ENCODE data around the gene ZNF469. TPM values are rescaled to one million over a fixed set of nuclear protein-coding genes. Genes with fewer than 3 reads are reported as not detected.

Gene ZNF469
- total RNA-seq, 1 experiment from 2014 or later, result 3.2 TPM

DNA sequence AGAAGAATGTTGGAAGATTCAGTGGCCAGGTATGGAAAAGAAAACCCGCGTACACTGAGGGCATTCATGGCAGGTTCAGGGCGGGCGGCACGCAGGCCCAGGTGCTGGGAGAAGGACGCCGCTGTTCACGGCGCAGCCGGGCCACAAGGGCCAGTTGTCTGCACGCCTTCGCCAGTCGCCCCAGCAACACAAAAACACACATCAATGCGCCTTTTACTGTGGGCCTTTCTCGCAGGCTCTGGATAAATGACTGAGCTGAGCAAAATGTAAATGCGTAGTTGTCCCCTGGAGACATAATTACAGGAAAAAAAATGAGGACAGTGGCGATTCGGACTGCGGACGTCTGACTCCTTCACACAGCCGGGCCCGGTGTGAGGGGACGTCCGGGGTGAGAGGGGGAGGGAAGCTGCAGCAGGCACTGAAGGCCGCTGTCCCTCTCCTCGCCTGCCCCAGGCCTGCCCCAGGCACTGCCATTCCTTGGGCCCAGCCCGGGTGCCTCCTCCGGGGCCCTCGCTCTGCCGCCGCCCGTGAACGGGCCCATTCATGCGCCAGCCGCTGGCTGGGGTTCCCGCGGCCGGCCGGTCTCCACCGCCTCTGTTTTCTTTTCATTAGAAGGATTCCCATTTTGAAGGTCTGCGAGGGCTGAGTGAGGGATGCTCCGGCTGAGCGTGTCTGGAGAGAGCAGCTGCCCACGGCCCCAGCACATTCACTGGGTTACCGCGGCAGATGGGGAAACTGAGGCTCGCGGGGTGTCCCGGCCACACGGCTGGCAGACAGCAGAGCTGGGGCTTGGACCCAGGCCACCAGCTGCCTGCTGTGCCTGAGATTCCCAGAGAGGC, 6.5 kb upstream of the ZNF469 start (continued):
- TF ChIP-seq, protein P1, sequence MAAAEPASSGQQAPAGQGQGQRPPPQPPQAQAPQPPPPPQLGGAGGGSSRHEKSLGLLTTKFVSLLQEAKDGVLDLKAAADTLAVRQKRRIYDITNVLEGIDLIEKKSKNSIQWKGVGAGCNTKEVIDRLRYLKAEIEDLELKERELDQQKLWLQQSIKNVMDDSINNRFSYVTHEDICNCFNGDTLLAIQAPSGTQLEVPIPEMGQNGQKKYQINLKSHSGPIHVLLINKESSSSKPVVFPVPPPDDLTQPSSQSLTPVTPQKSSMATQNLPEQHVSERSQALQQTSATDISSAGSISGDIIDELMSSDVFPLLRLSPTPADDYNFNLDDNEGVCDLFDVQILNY (CRISPR knock-in tag; IDR thresholded peaks at IDR 0.05), result no peak
- TF ChIP-seq, protein P2, sequence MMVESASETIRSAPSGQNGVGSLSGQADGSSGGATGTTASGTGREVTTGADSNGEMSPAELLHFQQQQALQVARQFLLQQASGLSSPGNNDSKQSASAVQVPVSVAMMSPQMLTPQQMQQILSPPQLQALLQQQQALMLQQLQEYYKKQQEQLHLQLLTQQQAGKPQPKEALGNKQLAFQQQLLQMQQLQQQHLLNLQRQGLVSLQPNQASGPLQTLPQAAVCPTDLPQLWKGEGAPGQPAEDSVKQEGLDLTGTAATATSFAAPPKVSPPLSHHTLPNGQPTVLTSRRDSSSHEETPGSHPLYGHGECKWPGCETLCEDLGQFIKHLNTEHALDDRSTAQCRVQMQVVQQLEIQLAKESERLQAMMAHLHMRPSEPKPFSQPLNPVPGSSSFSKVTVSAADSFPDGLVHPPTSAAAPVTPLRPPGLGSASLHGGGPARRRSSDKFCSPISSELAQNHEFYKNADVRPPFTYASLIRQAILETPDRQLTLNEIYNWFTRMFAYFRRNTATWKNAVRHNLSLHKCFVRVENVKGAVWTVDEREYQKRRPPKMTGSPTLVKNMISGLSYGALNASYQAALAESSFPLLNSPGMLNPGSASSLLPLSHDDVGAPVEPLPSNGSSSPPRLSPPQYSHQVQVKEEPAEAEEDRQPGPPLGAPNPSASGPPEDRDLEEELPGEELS (CRISPR knock-in tag; IDR thresholded peaks at IDR 0.05), result no peak
- TF ChIP-seq MLX (CRISPR knock-in tag; IDR thresholded peaks at IDR 0.05) (no peak), MYBL2 (CRISPR knock-in tag; IDR thresholded peaks at IDR 0.05) (no peak), NFYB (CRISPR knock-in tag; conservative IDR thresholded peaks at IDR 0.05; ENCODE audit: low read depth) (no peak), SMAD4 (CRISPR knock-in tag; IDR thresholded peaks at IDR 0.05) (no peak), SP1 (CRISPR knock-in tag; conservative IDR thresholded peaks at IDR 0.05) (no peak), ZNF121 (CRISPR knock-in tag; IDR thresholded peaks at IDR 0.05) (no peak), ZNF317 (CRISPR knock-in tag; IDR thresholded peaks at IDR 0.05; ENCODE audit: borderline replicate concordance, low read depth) (no peak), RELA (CRISPR knock-in tag; IDR thresholded peaks at IDR 0.05; ENCODE audit: borderline replicate concordance) (no peak), NR1H2 (CRISPR knock-in tag; IDR thresholded peaks at IDR 0.05) (no peak), JAZF1 (CRISPR knock-in tag; IDR thresholded peaks at IDR 0.05) (no peak)
- TF ChIP-seq, protein P3, sequence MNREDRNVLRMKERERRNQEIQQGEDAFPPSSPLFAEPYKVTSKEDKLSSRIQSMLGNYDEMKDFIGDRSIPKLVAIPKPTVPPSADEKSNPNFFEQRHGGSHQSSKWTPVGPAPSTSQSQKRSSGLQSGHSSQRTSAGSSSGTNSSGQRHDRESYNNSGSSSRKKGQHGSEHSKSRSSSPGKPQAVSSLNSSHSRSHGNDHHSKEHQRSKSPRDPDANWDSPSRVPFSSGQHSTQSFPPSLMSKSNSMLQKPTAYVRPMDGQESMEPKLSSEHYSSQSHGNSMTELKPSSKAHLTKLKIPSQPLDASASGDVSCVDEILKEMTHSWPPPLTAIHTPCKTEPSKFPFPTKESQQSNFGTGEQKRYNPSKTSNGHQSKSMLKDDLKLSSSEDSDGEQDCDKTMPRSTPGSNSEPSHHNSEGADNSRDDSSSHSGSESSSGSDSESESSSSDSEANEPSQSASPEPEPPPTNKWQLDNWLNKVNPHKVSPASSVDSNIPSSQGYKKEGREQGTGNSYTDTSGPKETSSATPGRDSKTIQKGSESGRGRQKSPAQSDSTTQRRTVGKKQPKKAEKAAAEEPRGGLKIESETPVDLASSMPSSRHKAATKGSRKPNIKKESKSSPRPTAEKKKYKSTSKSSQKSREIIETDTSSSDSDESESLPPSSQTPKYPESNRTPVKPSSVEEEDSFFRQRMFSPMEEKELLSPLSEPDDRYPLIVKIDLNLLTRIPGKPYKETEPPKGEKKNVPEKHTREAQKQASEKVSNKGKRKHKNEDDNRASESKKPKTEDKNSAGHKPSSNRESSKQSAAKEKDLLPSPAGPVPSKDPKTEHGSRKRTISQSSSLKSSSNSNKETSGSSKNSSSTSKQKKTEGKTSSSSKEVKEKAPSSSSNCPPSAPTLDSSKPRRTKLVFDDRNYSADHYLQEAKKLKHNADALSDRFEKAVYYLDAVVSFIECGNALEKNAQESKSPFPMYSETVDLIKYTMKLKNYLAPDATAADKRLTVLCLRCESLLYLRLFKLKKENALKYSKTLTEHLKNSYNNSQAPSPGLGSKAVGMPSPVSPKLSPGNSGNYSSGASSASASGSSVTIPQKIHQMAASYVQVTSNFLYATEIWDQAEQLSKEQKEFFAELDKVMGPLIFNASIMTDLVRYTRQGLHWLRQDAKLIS (CRISPR knock-in tag; IDR thresholded peaks at IDR 0.05; ENCODE audit: borderline replicate concordance), result no peak
- TF ChIP-seq, protein P4, sequence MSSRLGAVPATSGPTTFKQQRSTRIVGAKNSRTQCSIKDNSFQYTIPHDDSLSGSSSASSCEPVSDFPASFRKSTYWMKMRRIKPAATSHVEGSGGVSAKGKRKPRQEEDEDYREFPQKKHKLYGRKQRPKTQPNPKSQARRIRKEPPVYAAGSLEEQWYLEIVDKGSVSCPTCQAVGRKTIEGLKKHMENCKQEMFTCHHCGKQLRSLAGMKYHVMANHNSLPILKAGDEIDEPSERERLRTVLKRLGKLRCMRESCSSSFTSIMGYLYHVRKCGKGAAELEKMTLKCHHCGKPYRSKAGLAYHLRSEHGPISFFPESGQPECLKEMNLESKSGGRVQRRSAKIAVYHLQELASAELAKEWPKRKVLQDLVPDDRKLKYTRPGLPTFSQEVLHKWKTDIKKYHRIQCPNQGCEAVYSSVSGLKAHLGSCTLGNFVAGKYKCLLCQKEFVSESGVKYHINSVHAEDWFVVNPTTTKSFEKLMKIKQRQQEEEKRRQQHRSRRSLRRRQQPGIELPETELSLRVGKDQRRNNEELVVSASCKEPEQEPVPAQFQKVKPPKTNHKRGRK (CRISPR knock-in tag; IDR thresholded peaks at IDR 0.05; ENCODE audit: borderline replicate concordance), result no peak

- no peak for TF ChIP-seq PRDM15 (CRISPR knock-in tag; IDR thresholded peaks at IDR 0.05)
- no peak for TF ChIP-seq TP53 (CRISPR knock-in tag; IDR thresholded peaks at IDR 0.05)
- H3K9me3 Mint-ChIP-seq, result no peaks in the 10 kb centered on the region
- H3K27me3 Mint-ChIP-seq (ENCODE audit: low read depth), result peaks cover 1% of the 10 kb centered on the region; the same call in 1 of the 2 replicates
- no peak overlapping the region for H3K4me3 Mint-ChIP-seq
- ATAC-seq (no peak), DNase-seq (ENCODE audit: low spot score) (no peak)
- ChIA-PET CTCF (interaction anchor here (1.1 kb wide), 2 partner anchors 39 to 60 kb away, joined by 3 read pairs; no protein-coding TSS in a partner anchor), POLR2A (no interaction called here)
- no peaks in the 10 kb centered on the region for H3K36me3 Mint-ChIP-seq
- H3K4me1 Mint-ChIP-seq, result peaks cover 1% of the 10 kb centered on the region; the same call in 1 of the 2 replicates
- no peak overlapping the region for H3K27ac Mint-ChIP-seq
Measured at GRCh38 chr16:88376835-88377726, 5.7 kb upstream of the ZNF469 start.

All from WTC11 (cell line).